Muscle of leg (tissue), 11 donors: ENCODE data around the gene FARS2. TPM values are rescaled to one million over a fixed set of nuclear protein-coding genes. Genes with fewer than 3 reads are reported as not detected.
A peak's percentile ranks its signal among the peaks of the same experiment; 100 is the strongest.

Experiments used
- DNase-seq: peaks from one replicate; pipeline ENCODE4 v3.0.0; 2013
- H3K27ac ChIP-seq: one replicate; pipeline ENCODE4 v1.5.1; 2013; ENCODE audit warnings: mild to moderate bottlenecking, low read length, control low read depth
- H3K27me3 ChIP-seq: one replicate; pipeline ENCODE4 v1.6.1; 2013; ENCODE audit warnings: low read length; ENCODE audit not compliant: control insufficient read depth, insufficient read depth
- H3K36me3 ChIP-seq: one replicate; pipeline ENCODE4 v1.6.1; 2013; ENCODE audit warnings: low read length; ENCODE audit not compliant: control insufficient read depth, insufficient read depth
- H3K4me1 ChIP-seq: one replicate; pipeline ENCODE4 v1.6.1; 2013; ENCODE audit warnings: low read length; ENCODE audit not compliant: control insufficient read depth, insufficient read depth
- H3K4me3 ChIP-seq: one replicate; pipeline ENCODE4 v1.5.1; 2013; ENCODE audit warnings: low read length, control low read depth
- H3K9me3 ChIP-seq: replicated peaks from 2 replicates; pipeline ENCODE4 v1.6.1; 2013; ENCODE audit warnings: low read depth, low read length; ENCODE audit not compliant: control insufficient read depth
- WGBS: methylation state at CpG from one replicate; pipeline ENCODE4 v1.1.5; 2013; ENCODE audit warnings: missing lambda C conversion rate; ENCODE audit not compliant: insufficient coverage; 5-methylcytosine and 5-hydroxymethylcytosine counted together
- polyA plus RNA-seq, 8 donors: library from polyadenylated mRNA; unstranded; fragments of 120-200 nt; gene quantifications; one replicate each; pipeline versions ENCODE4 v1.2.1 to v1.2.3, GENCODE V29; 2013; ENCODE audit warnings: inconsistent platforms in 1 of 8, low replicate concordance in 1 of 8; ENCODE audit not compliant: insufficient read length in 8 of 8, insufficient read depth in 1 of 8
- total RNA-seq: library from RNA; stranded (reverse); fragments of 120-200 nt; gene quantifications from one replicate; pipeline ENCODE4 v1.2.4, GENCODE V29; 2013

Gene FARS2
- total and polyA plus RNA-seq, 9 donors, result 9.7 to 16.9 (median 12.4) TPM

- peak; percentile 16 for DNase-seq
- H3K36me3 ChIP-seq, result peaks cover 2% of the 10 kb centered on the region
- no CpG with 5 or more reads among the region's 1 CpG for WGBS
- no peaks in the 10 kb centered on the region for H3K9me3 ChIP-seq
- no peak overlapping the region for H3K27ac ChIP-seq
- peaks cover 3% of the 10 kb centered on the region for H3K4me1 ChIP-seq
- no peaks in the 10 kb centered on the region for H3K27me3 ChIP-seq
- no peak overlapping the region for H3K4me3 ChIP-seq
Observed at GRCh38 chr6:5617179-5617578, 355.9 kb downstream of the FARS2 start.

GRCh38 chr6:5619249-5619648 is 357.9 kb downstream of the FARS2 start:
- Histone ChIP-seq H3K4me3 (no peak overlapping the region), H3K27ac (no peak overlapping the region), H3K9me3 (no peaks in the 10 kb centered on the region), H3K27me3 (no peaks in the 10 kb centered on the region), H3K36me3 (peaks cover 2% of the 10 kb centered on the region), H3K4me1 (peaks cover 3% of the 10 kb centered on the region)
- WGBS, result 89% methylated on average over 3 of the region's 3 CpGs
- no peak for DNase-seq

GRCh38 chr6:5622276-5623005 is 361.1 kb downstream of the FARS2 start:
- no peaks in the 10 kb centered on the region for H3K4me1 ChIP-seq
- no CpG with 5 or more reads among the region's 10 CpGs for WGBS
- H3K4me3 ChIP-seq, result no peak overlapping the region
- no peaks in the 10 kb centered on the region for H3K9me3 ChIP-seq
- peak overlapping the region; percentile 54 for H3K27ac ChIP-seq
- peaks cover 2% of the 10 kb centered on the region for H3K36me3 ChIP-seq
- no peak for DNase-seq
- no peaks in the 10 kb centered on the region for H3K27me3 ChIP-seq

GRCh38 chr6:5623769-5624168 is 362.5 kb downstream of the FARS2 start:
- no peak overlapping the region for H3K27ac ChIP-seq
- whole genome bisulfite sequencing, result 100% methylated on average over 1 of the region's 2 CpGs
- no peaks in the 10 kb centered on the region for H3K4me1 ChIP-seq
- no peaks in the 10 kb centered on the region for H3K27me3 ChIP-seq
- peaks cover 2% of the 10 kb centered on the region for H3K36me3 ChIP-seq
- no peaks in the 10 kb centered on the region for H3K9me3 ChIP-seq
- H3K4me3 ChIP-seq, result no peak overlapping the region
- DNase-seq, result no peak

GRCh38 chr6:5624256-5624655 is 362.9 kb downstream of the FARS2 start:
- H3K27me3 ChIP-seq, result no peaks in the 10 kb centered on the region
- WGBS, result 76% methylated on average over 3 of the region's 6 CpGs
- H3K4me1 ChIP-seq, result no peaks in the 10 kb centered on the region
- H3K9me3 ChIP-seq, result no peaks in the 10 kb centered on the region
- no peak for DNase-seq
- H3K4me3 ChIP-seq, result no peak overlapping the region
- H3K36me3 ChIP-seq, result peaks cover 2% of the 10 kb centered on the region
- no peak overlapping the region for H3K27ac ChIP-seq

GRCh38 chr6:5626727-5627426 is 365.6 kb downstream of the FARS2 start:
- no peaks in the 10 kb centered on the region for H3K4me1 ChIP-seq
- H3K27ac ChIP-seq, result no peak overlapping the region
- H3K27me3 ChIP-seq, result no peaks in the 10 kb centered on the region
- H3K36me3 ChIP-seq, result no peaks in the 10 kb centered on the region
- no peak overlapping the region for H3K4me3 ChIP-seq
- WGBS, result no CpG with 5 or more reads among the region's 7 CpGs
- no peaks in the 10 kb centered on the region for H3K9me3 ChIP-seq
- no peak for DNase-seq

GRCh38 chr6:5630636-5631035 is 369.3 kb downstream of the FARS2 start:
- H3K4me3 ChIP-seq, result no peak overlapping the region
- no peak overlapping the region for H3K27ac ChIP-seq
- no CpG with 5 or more reads among the region's 5 CpGs for WGBS
- no peak for DNase-seq
- H3K27me3 ChIP-seq, result no peaks in the 10 kb centered on the region
- no peaks in the 10 kb centered on the region for H3K9me3 ChIP-seq
- H3K4me1 ChIP-seq, result peaks cover 3% of the 10 kb centered on the region
- H3K36me3 ChIP-seq, result no peaks in the 10 kb centered on the region

GRCh38 chr6:5632348-5632935 is 371.1 kb downstream of the FARS2 start:
- Histone ChIP-seq H3K36me3 (no peaks in the 10 kb centered on the region), H3K27ac (no peak overlapping the region), H3K4me3 (no peak overlapping the region), H3K9me3 (no peaks in the 10 kb centered on the region), H3K27me3 (no peaks in the 10 kb centered on the region), H3K4me1 (peaks cover 3% of the 10 kb centered on the region)
- 63% methylated on average over 3 of the region's 7 CpGs for WGBS
- DNase-seq, result peak; percentile 19

GRCh38 chr6:5634525-5634924 is 373.2 kb downstream of the FARS2 start:
- Histone ChIP-seq H3K36me3 (no peaks in the 10 kb centered on the region), H3K27ac (no peak overlapping the region), H3K4me1 (peaks cover 3% of the 10 kb centered on the region), H3K4me3 (no peak overlapping the region), H3K9me3 (no peaks in the 10 kb centered on the region), H3K27me3 (no peaks in the 10 kb centered on the region)
- 60% methylated on average over 1 of the region's 4 CpGs for WGBS
- DNase-seq, result no peak

- no peaks in the 10 kb centered on the region for H3K36me3 ChIP-seq
- peak; percentile 9 for DNase-seq
- H3K4me3 ChIP-seq, result no peak overlapping the region
- H3K27ac ChIP-seq, result no peak overlapping the region
- WGBS, result 79% methylated on average over 12 of the region's 16 CpGs
- H3K4me1 ChIP-seq, result peaks cover 3% of the 10 kb centered on the region
- no peaks in the 10 kb centered on the region for H3K27me3 ChIP-seq
- H3K9me3 ChIP-seq, result peaks cover 12% of the 10 kb centered on the region
Observed at GRCh38 chr6:5636210-5637030, 375.1 kb downstream of the FARS2 start.
